HCT116 (cell line): Measurements from ENCODE around the gene TTLL10. TPM values are rescaled to one million over a fixed set of nuclear protein-coding genes. Genes with fewer than 3 reads are reported as not detected.

Source experiments
- ATAC-seq: fragments of 200-7000 bp; cut with Tn5 transposase; 2 replicates; pipeline ENCODE4 v1.9.1; 2020; ENCODE audit warnings: mild to moderate bottlenecking, moderate library complexity
- BruUV-seq: library from RNA; stranded (reverse); fragments of 400-500 nt; replicated peaks from 2 replicates; lab custom pipeline; 2021; lab: Mats Ljungman, UMichigan
- CTCF ChIA-PET: fragments of 300-600 bp; sonication (Branson Sonifier 250); formaldehyde crosslinking; loops from one replicate; lab custom pipeline; 2021; ENCODE audit warnings: antibody characterized with exemption; lab: Charles Lee
- POLR2A ChIA-PET: fragments of 300-600, 350-600 bp; sonication (Branson Sonifier 250); formaldehyde crosslinking; loops from one replicate; lab custom pipeline; 2021; ENCODE audit warnings: antibody characterized with exemption; lab: Charles Lee
- RAD21 ChIA-PET, 2 experiments: fragments of 300-600 bp; sonication (Branson Sonifier 250); formaldehyde crosslinking; loops; one replicate each; lab custom pipeline; 2023; ENCODE audit warnings: low total read pairs in 2 of 2; ENCODE audit not compliant: uncharacterized antibody in 2 of 2, unreplicated experiment in 2 of 2, low non-redundant PET in 1 of 2; lab: Charles Lee
- DNase-seq: peaks from one replicate; pipeline ENCODE4 v3.0.0-alpha.2; 2010; ENCODE audit warnings: low read depth, low spot score
- H2AFZ ChIP-seq: fragments of 200-600 bp; shearing (Covaris generic), sonication (generic); 2 replicates; pipeline ENCODE4 v1.6.1; 2017; ENCODE audit warnings: low read depth, mixed run types, mixed read lengths, antibody characterized with exemption, low read length; ENCODE audit not compliant: poor library complexity, severe bottlenecking
- H3K27ac ChIP-seq: 2 replicates; pipeline ENCODE4 v1.5.1; 2012; ENCODE audit warnings: low read depth, low read length
- H3K27me3 ChIP-seq: fragments of 200-600 bp; sonication (generic); 2 replicates; pipeline ENCODE4 v1.6.1; 2016; ENCODE audit warnings: mixed run types, low read length, mixed read lengths; ENCODE audit not compliant: insufficient read depth
- H3K36me3 ChIP-seq, 2 experiments: fragments of 200-500 bp in 1 of 2; fragments of 200-600 bp in 1 of 2; sonication (Bioruptor generic) in 1 of 2; sonication (generic) in 1 of 2; 2 replicates each; pipeline versions ENCODE4 v1.5.1 to v1.6.1; 2014 to 2016; ENCODE audit warnings: low read length in 2 of 2, inconsistent platforms in 1 of 2, mixed read lengths in 1 of 2, mixed run types in 1 of 2; ENCODE audit not compliant: insufficient read depth in 2 of 2, control insufficient read depth in 1 of 2
- H3K4me1 ChIP-seq, 2 experiments: fragments of 200-600 bp in 1 of 2; sonication (generic) in 1 of 2; 2 replicates each; pipeline versions ENCODE4 v1.5.1 to v1.6.1; 2012 to 2017; ENCODE audit warnings: low read length in 2 of 2, inconsistent platforms in 1 of 2, mild to moderate bottlenecking in 1 of 2, mixed read lengths in 1 of 2, mixed run types in 1 of 2, moderate library complexity in 1 of 2; ENCODE audit not compliant: insufficient read depth in 2 of 2, control insufficient read depth in 1 of 2
- H3K4me2 ChIP-seq: fragments of 200-600 bp; sonication (generic); 2 replicates; pipeline ENCODE4 v1.6.1; 2017; ENCODE audit warnings: mixed run types, low read length, mixed read lengths
- H3K4me3 ChIP-seq, 2 experiments: fragments of 200-600 bp in 1 of 2; sonication (generic) in 1 of 2; replicated peaks in 1 of 2; 2 replicates each; pipeline ENCODE4 v1.5.1; 2011 to 2016; ENCODE audit warnings: low read length in 2 of 2, control low read depth in 1 of 2, low read depth in 1 of 2, mild to moderate bottlenecking in 1 of 2, mixed read lengths in 1 of 2, mixed run types in 1 of 2
- H3K79me2 ChIP-seq: fragments of 200-600 bp; sonication (generic); 2 replicates; pipeline ENCODE4 v1.6.1; 2017; ENCODE audit warnings: mild to moderate bottlenecking, mixed run types, low read length, moderate library complexity, mixed read lengths; ENCODE audit not compliant: insufficient read depth
- H3K9ac ChIP-seq: fragments of 200-600 bp; sonication (generic); 2 replicates; pipeline ENCODE4 v1.6.1; 2016; ENCODE audit warnings: low read length, mixed read lengths
- H3K9me2 ChIP-seq: fragments of 200-600 bp; sonication (generic), shearing (Covaris generic); 2 replicates; pipeline ENCODE4 v1.6.1; 2017; ENCODE audit warnings: mixed run types, mild to moderate bottlenecking, moderate library complexity; ENCODE audit not compliant: insufficient read depth
- H3K9me3 ChIP-seq, 2 experiments: fragments of 200-500 bp in 1 of 2; fragments of 200-600 bp in 1 of 2; sonication (Bioruptor generic) in 1 of 2; sonication (generic) in 1 of 2; 2 replicates each; pipeline ENCODE4 v1.6.1; 2014 to 2017; ENCODE audit warnings: low read length in 2 of 2, mixed read lengths in 2 of 2, inconsistent platforms in 1 of 2, low read depth in 1 of 2, mild to moderate bottlenecking in 1 of 2, mixed run types in 1 of 2, moderate library complexity in 1 of 2; ENCODE audit not compliant: control insufficient read depth in 1 of 2, insufficient read depth in 1 of 2
- H4K20me1 ChIP-seq: fragments of 200-600 bp; sonication (generic), shearing (Covaris generic); 2 replicates; pipeline ENCODE4 v1.6.1; 2017; ENCODE audit warnings: mixed run types, mild to moderate bottlenecking, moderate library complexity; ENCODE audit not compliant: insufficient read depth
- CEBPB ChIP-seq: IDR thresholded peaks from 2 replicates; pipeline ENCODE4 v1.6.1; 2012; ENCODE audit warnings: low read depth
- CTCF ChIP-seq, 3 experiments: fragments of 200-600 bp in 1 of 3; sonication (generic) in 1 of 3; IDR thresholded peaks in 2 of 3; conservative IDR thresholded peaks in 1 of 3; 2 replicates each; pipeline ENCODE4 v1.5.1; 2012 to 2017; ENCODE audit warnings: low read depth in 2 of 3, low read length in 2 of 3, antibody characterized with exemption in 1 of 3, borderline replicate concordance in 1 of 3, control low read depth in 1 of 3, mild to moderate bottlenecking in 1 of 3, mixed read lengths in 1 of 3, mixed run types in 1 of 3, moderate library complexity in 1 of 3; ENCODE audit not compliant: insufficient read depth in 1 of 3
- ELF1 ChIP-seq: IDR thresholded peaks from 2 replicates; pipeline ENCODE4 v1.6.1; 2012; ENCODE audit warnings: low read depth, borderline replicate concordance
- EZH2 ChIP-seq: fragments of 200-600 bp; sonication (generic); IDR thresholded peaks from 2 replicates; pipeline ENCODE4 v1.6.1; 2017; ENCODE audit warnings: antibody characterized with exemption, mixed run types
- EZH2phosphoT487 ChIP-seq: fragments of 200-600 bp; IDR thresholded peaks from 2 replicates; pipeline ENCODE4 v1.6.1; 2018; ENCODE audit warnings: antibody characterized with exemption, borderline replicate concordance
- FOSL1 ChIP-seq: IDR thresholded peaks from 2 replicates; pipeline ENCODE4 v1.6.1; 2012; ENCODE audit warnings: low read depth
- JUND ChIP-seq: IDR thresholded peaks from 2 replicates; pipeline ENCODE4 v1.6.1; 2012
- RAD21 ChIP-seq: IDR thresholded peaks from 2 replicates; pipeline ENCODE4 v1.6.1; 2012; ENCODE audit warnings: low read depth, mild to moderate bottlenecking
- REST ChIP-seq: IDR thresholded peaks from 2 replicates; pipeline ENCODE4 v1.6.1; 2012; ENCODE audit warnings: low read depth
- SP1 ChIP-seq: IDR thresholded peaks from 2 replicates; pipeline ENCODE4 v1.6.1; 2012; ENCODE audit warnings: low read depth
- SRF ChIP-seq: IDR thresholded peaks from 2 replicates; pipeline ENCODE4 v1.6.1; 2012; ENCODE audit warnings: low read depth
- TCF7L2 ChIP-seq: IDR thresholded peaks from 2 replicates; pipeline ENCODE4 v1.7.0; 2011; ENCODE audit warnings: borderline replicate concordance, inconsistent platforms; ENCODE audit not compliant: insufficient read depth, insufficient read length; ENCODE audit errors: extremely low read depth
- YY1 ChIP-seq: IDR thresholded peaks from 2 replicates; pipeline ENCODE4 v1.6.1; 2011; ENCODE audit warnings: low read length, low read depth, moderate library complexity, mild to moderate bottlenecking; ENCODE audit not compliant: insufficient replicate concordance; ENCODE audit errors: extremely low read depth
- intact Hi-C: fragments of 100-400 bp; cut with micrococcal nuclease; formaldehyde crosslinking; loops from 2 replicates; pipeline ENCODE4 v1.10.0; 2022
- total RNA-seq: library from RNA; stranded (reverse); gene quantifications from one replicate; pipeline ENCODE4 v1.2.1, GENCODE V29; 2021; ENCODE audit not compliant: unreplicated experiment

TTLL10 gene
- total RNA-seq, 1 experiment from 2014 or later = 0.10 TPM

- TF ChIP-seq CTCF (IDR thresholded peaks at IDR 0.05 in 2 of 3, conservative IDR thresholded peaks at IDR 0.05 in 1 of 3; ENCODE audit: borderline replicate concordance in 1 of 3, insufficient read depth in 1 of 3, low read depth in 2 of 3, low read length in 2 of 3) (no peak), EZH2phosphoT487 (no peak), YY1 (no peak), SP1 (no peak), SRF (no peak)
- TF ChIP-seq, all 23 proteins: peak for 0
Measured at GRCh38 chr1:1169429-1170214, 4.1 kb upstream of the TTLL10 start (continued).

DNA sequence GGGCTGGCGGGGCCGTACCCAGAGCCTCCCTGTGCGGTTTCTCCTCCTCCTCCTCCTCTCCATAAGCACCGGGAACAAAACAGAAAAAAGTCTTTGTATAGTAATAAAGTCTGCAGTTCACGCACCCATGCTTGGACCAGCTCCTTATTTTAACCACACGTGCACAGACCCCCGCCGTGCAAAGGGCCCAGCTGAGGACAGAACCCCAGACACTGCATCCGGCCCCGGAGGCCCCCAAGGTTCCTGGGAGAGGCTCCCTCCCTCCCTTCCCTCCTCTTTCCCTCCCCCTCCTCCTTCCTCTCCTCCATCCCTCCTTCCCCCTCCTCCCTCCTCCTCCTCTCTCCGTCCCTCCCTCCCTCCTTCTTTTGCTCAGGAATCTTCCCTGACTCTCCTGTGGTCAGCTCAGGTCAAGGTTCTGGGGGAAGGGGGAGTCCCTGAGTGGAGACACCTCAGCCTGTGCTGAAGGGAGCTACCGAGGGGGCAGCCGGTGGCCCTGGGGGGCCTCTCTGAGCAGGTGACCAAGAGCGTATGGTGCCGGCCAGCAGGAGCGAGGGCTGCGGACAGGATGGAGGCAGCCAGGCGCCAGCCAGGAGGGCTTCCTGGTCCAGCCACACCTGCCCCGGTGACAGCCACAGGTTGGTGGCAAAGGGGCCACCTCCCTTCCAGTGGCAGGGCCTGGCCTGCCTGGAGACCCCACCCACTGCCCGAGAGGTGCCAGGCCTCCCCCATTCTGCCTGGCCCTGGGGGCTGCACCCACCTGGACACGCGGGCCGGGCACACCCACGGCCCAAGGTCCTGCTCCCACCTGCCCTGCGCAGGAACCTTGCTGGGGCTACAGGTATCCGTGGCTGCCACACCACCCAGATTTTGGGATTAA lies 3.2 kb upstream of the TTLL10 start:
- BruUV-seq = no TSS peak
- H3K36me3 ChIP-seq = peaks cover 0 to 2% of the 10 kb centered on the region in 2 experiments; a peak in 2 of 4 replicates
- no peaks in the 10 kb centered on the region for H4K20me1 ChIP-seq
- ChIA-PET CTCF (no interaction called here), RAD21 (no interaction called here), POLR2A (interaction anchor here (1.5 kb wide), 1 partner anchor 8 kb away, joined by 3 read pairs; no protein-coding TSS in a partner anchor)
- no peak overlapping the region; the same call in 1 of the 2 replicates for H3K27ac ChIP-seq
- H3K4me3 ChIP-seq = no peak overlapping the region
- no peak overlapping the region for H3K9ac ChIP-seq
- H3K4me1 ChIP-seq = peaks cover 5 to 15% of the 10 kb centered on the region in 2 experiments
- DNase-seq (no peak), ATAC-seq (no peak)
- H2AFZ ChIP-seq = no peak overlapping the region
- H3K4me2 ChIP-seq = no peak overlapping the region
- intact Hi-C loops = no loop called here
- H3K9me3 ChIP-seq = no peaks in the 10 kb centered on the region
- H3K9me2 ChIP-seq = no peaks in the 10 kb centered on the region
- H3K27me3 ChIP-seq = no peaks in the 10 kb centered on the region
- peaks cover 29% of the 10 kb centered on the region for H3K79me2 ChIP-seq
- TF ChIP-seq CEBPB (no peak), JUND (no peak), ELF1 (no peak), SP1 (no peak), TCF7L2 (no peak), YY1 (no peak), RAD21 (no peak), EZH2 (no peak), FOSL1 (no peak), SRF (no peak), REST (no peak)
